Esophagus squamous epithelium (tissue), 5 donors: ENCODE measurements around the gene REPS2. TPM values are rescaled to one million over a fixed set of nuclear protein-coding genes. Genes with fewer than 3 reads are reported as not detected.

Experiments
- DNase-seq: peaks from one replicate; lab custom pipeline; 2025; lab: John Stamatoyannopoulos, UW
- H3K27ac ChIP-seq, 4 donors: fragments of 200-600 bp; sonication (generic); one replicate each; pipeline ENCODE4 v1.5.1; 2016 to 2019; ENCODE audit warnings: mild to moderate bottlenecking in 1 of 4
- H3K27me3 ChIP-seq, 4 donors: fragments of 200-600 bp; sonication (generic); 1 replicate in 3 of 4; 2 replicates in 1 of 4; pipeline versions ENCODE4 v1.5.1 to v1.6.0; 2017 to 2021; ENCODE audit warnings: antibody characterized with exemption in 1 of 4
- H3K36me3 ChIP-seq, 3 donors: fragments of 200-600 bp; sonication (generic); one replicate each; pipeline ENCODE4 v1.5.1; 2016 to 2019
- H3K4me1 ChIP-seq, 3 donors: fragments of 200-600 bp; sonication (generic); one replicate each; pipeline ENCODE4 v1.5.1; 2017 to 2019
- H3K4me3 ChIP-seq, 4 donors: fragments of 200-600 bp; sonication (generic); 1 replicate in 3 of 4; 2 replicates in 1 of 4; pipeline ENCODE4 v1.5.1; 2016 to 2019; ENCODE audit warnings: mild to moderate bottlenecking in 2 of 4, moderate library complexity in 1 of 4
- H3K9me3 ChIP-seq, 3 donors: fragments of 200-600 bp; sonication (generic); one replicate each; pipeline ENCODE4 v1.5.1; 2016 to 2019
- CTCF ChIP-seq, 6 experiments: fragments of 450-650 bp in 4 of 6; fragments of 200-600 bp in 2 of 6; sonication (generic) in 2 of 6; IDR thresholded peaks; one replicate each; pipeline ENCODE4 v1.5.1; 2016 to 2019; ENCODE audit warnings: antibody characterized with exemption in 6 of 6, mild to moderate bottlenecking in 4 of 6, moderate library complexity in 4 of 6
- POLR2A ChIP-seq, 4 donors: fragments of 450-650 bp; IDR thresholded peaks; one replicate each; pipeline ENCODE4 v1.6.1; 2017; ENCODE audit warnings: antibody characterized with exemption in 4 of 4, mild to moderate bottlenecking in 4 of 4, moderate library complexity in 3 of 4
- WGBS, 2 donors: methylation state at CpG; one replicate each; pipeline ENCODE4 v1.1.5; 2018; 5-methylcytosine and 5-hydroxymethylcytosine counted together
- intact Hi-C: fragments of 100-400 bp; cut with DNase I; formaldehyde crosslinking; loops from one replicate; pipeline ENCODE4 v1.15.0; 2022
- total RNA-seq, 4 donors: library from RNA; depleted of rRNA; stranded (reverse); fragments of >200 nt; gene quantifications; one replicate each; pipeline ENCODE4 v1.1.0, GENCODE V29; 2016
- donor health status: DM: yes; HTN: yes; CAD: no.

Gene REPS2
- total RNA-seq, 4 donors from 2014 or later, result 0.97 to 12.8 (median 3.0) TPM

DNA sequence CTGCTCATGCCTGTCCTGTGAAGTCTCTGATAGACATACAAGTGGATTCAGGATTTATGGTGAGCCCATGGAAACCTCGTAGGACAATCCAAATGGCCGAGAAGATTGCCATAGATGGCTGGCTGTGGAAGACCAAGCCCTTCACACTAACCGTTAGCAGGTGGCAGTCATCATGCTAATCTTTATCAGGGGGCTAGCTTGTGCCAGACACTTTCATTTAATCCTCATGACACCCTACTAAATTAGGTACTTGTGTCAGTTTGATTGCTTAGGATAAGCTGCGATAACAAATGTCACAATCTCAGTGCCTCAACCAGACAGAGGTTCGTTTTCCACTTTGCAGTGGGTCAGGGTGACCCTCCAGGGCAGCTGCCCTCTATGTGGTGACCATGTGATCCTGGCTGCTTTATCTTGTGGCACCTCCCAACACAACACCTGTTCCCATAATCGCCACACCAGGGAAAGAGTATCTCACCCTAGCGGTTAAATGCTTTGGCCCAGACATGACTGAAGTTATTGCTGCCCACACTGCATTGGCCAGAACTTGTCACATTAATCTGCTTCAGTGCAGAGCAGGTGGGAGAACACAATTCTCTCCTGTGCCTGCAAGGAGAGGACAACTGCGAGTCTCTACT lies 60.8 kb downstream of the REPS2 start:
- Histone ChIP-seq H3K4me1 (peaks cover 0 to 13% (median 0%) of the 10 kb centered on the region in 3 donors), H3K9me3 (no peaks in the 10 kb centered on the region), H3K4me3 (no peak overlapping the region), H3K27ac (no peak overlapping the region), H3K36me3 (no peaks in the 10 kb centered on the region), H3K27me3 (peaks cover 0 to 3% (median 0%) of the 10 kb centered on the region in 4 donors)
- intact Hi-C loops, result no loop called here
- 62 to 80% methylated on average over 1 to 7 of the region's 8 CpGs for WGBS, 2 donors
- DNase-seq, result no peak
- TF ChIP-seq CTCF (IDR thresholded peaks at IDR 0.05) (no peak), POLR2A (IDR thresholded peaks at IDR 0.05) (no peak)

DNA sequence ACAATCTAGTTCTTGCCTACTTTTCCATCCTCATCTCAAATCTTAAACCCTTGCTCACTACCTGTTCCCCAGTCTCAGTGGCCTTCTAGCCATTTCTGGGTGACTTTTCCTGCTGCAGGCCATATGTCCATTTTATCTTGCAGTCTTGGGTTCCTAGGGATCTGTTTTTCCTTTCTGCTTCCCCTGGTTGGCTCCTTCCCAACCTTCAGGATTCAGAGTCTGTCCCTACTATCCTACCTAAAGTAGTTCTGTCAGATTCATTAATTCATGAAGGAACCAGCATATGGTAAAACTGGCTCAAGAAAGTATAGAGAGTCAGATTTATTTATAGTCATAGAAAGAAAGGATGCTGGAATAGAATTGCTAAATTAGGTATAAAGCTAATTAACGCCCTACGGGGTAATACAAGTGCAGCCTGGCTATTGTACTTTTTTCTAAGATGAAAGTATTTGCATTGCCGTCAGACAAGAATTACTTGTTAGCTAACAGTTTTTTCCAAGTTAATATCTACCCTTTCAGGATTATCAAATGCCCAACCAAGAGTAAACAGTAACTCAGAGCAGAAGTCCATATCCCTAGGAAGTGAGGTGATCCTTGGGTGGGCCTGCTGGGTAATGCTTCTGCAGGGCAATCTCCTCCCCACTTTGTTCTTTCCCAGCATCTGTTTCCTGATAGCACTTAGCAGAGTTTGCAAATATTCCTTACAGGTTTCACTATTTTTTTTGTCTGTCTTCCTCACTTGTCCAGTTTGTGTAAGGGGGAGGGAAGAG lies 63.6 kb downstream of the REPS2 start:
- H3K9me3 ChIP-seq, result no peaks in the 10 kb centered on the region
- peaks cover 0 to 13% (median 0%) of the 10 kb centered on the region in 3 donors for H3K4me1 ChIP-seq
- intact Hi-C loops, result no loop called here
- TF ChIP-seq POLR2A (IDR thresholded peaks at IDR 0.05) (no peak), CTCF (IDR thresholded peaks at IDR 0.05) (no peak)
- no peak overlapping the region for H3K27ac ChIP-seq
- 37 to 69% methylated on average over 3 of the region's 3 CpGs for WGBS, 2 donors
- no peak for DNase-seq
- no peaks in the 10 kb centered on the region for H3K36me3 ChIP-seq
- no peaks in the 10 kb centered on the region for H3K27me3 ChIP-seq
- H3K4me3 ChIP-seq, result no peak overlapping the region

DNA sequence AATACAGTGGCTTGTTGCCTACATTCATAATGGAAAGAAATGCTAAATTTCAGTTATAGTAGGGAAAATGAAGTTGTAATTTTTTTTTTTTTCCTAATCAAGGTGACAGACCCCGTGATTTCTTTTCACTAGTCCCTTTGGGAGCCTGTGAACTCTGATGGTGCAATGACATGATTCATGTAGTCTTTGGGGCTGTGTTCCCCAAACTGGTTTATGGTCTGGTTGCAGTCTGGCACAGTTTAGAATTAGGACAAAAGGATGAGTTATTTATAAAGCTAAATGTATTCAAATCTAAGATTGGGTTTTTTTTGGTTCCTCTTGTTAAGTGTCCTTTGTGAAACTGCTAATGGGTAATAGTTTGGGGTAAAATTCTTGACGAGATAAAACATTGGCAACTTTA lies 66.0 kb downstream of the REPS2 start:
- intact Hi-C loops, result no loop called here
- Histone ChIP-seq H3K27me3 (no peaks in the 10 kb centered on the region), H3K27ac (no peak overlapping the region), H3K36me3 (no peaks in the 10 kb centered on the region), H3K4me1 (peaks cover 0 to 13% (median 0%) of the 10 kb centered on the region in 3 donors), H3K9me3 (no peaks in the 10 kb centered on the region), H3K4me3 (no peak overlapping the region)
- 74 to 78% methylated on average over 2 of the region's 2 CpGs for WGBS, 2 donors
- DNase-seq, result no peak
- TF ChIP-seq CTCF (IDR thresholded peaks at IDR 0.05) (no peak), POLR2A (IDR thresholded peaks at IDR 0.05) (no peak)

GRCh38 chrX:17014216-17014615 lies 67.8 kb downstream of the REPS2 start:
- TF ChIP-seq POLR2A (IDR thresholded peaks at IDR 0.05) (no peak), CTCF (IDR thresholded peaks at IDR 0.05) (no peak)
- no peaks in the 10 kb centered on the region for H3K36me3 ChIP-seq
- 61 to 82% methylated on average over 3 of the region's 3 CpGs for WGBS, 2 donors
- intact Hi-C loops, result no loop called here
- H3K4me3 ChIP-seq, result no peak overlapping the region
- peaks cover 0 to 13% (median 0%) of the 10 kb centered on the region in 3 donors for H3K4me1 ChIP-seq
- DNase-seq, result no peak
- H3K27me3 ChIP-seq, result no peaks in the 10 kb centered on the region
- H3K9me3 ChIP-seq, result no peaks in the 10 kb centered on the region
- H3K27ac ChIP-seq, result no peak overlapping the region

- Histone ChIP-seq H3K36me3 (no peaks in the 10 kb centered on the region), H3K4me1 (no peaks in the 10 kb centered on the region), H3K9me3 (no peaks in the 10 kb centered on the region), H3K27me3 (no peaks in the 10 kb centered on the region), H3K27ac (no peak overlapping the region), H3K4me3 (no peak overlapping the region)
- DNase-seq, result no peak
- 68 to 83% methylated on average over 4 of the region's 4 CpGs for WGBS, 2 donors
- no peak for TF ChIP-seq POLR2A (IDR thresholded peaks at IDR 0.05)
- no peak for TF ChIP-seq CTCF (IDR thresholded peaks at IDR 0.05)
- intact Hi-C loops, result no loop called here
These were observed 70.7 kb downstream of the REPS2 start for GRCh38 chrX:17017134-17017533.
